NCI-H2081 treated with DMSO at 0.1 percent for 48 hours (cell line): ENCODE measurements around the gene PTPRR.
A peak's percentile ranks its signal among the peaks of the same experiment; 100 is the strongest.

Source experiments
- DNase-seq: peaks from one replicate; lab custom pipeline; 2025; lab: John Stamatoyannopoulos, UW

PTPRR gene

GRCh38 chr12:70695361-70696023 is 225.0 kb downstream of the PTPRR start:
- DNase-seq: no peak

- DNase-seq: no peak
These were observed 227.8 kb downstream of the PTPRR start for GRCh38 chr12:70692681-70693288.

GRCh38 chr12:70691018-70691672 is 229.4 kb downstream of the PTPRR start:
- DNase-seq: no peak

GRCh38 chr12:70686907-70687306 is 233.6 kb downstream of the PTPRR start:
- DNase-seq: no peak

GRCh38 chr12:70686299-70686698 is 234.2 kb downstream of the PTPRR start:
- DNase-seq: no peak

- no peak for DNase-seq
These were observed 236.6 kb downstream of the PTPRR start for GRCh38 chr12:70683976-70684375.

- no peak for DNase-seq
These were observed 248.8 kb downstream of the PTPRR start for GRCh38 chr12:70671698-70672097.

- DNase-seq: no peak
These were observed 249.6 kb downstream of the PTPRR start for GRCh38 chr12:70670948-70671347.

GRCh38 chr12:70667253-70667652 is 253.3 kb downstream of the PTPRR start:
- no peak for DNase-seq

- DNase-seq: no peak
These were observed 254.2 kb downstream of the PTPRR start for GRCh38 chr12:70666364-70666763.

- peak; percentile 85 for DNase-seq
These were observed 256.1 kb downstream of the PTPRR start for GRCh38 chr12:70664465-70664881.

- no peak for DNase-seq
These were observed 256.7 kb downstream of the PTPRR start for GRCh38 chr12:70663838-70664237.

GRCh38 chr12:70661466-70662161 is 258.9 kb downstream of the PTPRR start:
- DNase-seq: no peak

- no peak for DNase-seq
These were observed 259.8 kb downstream of the PTPRR start for GRCh38 chr12:70660620-70661219.

GRCh38 chr12:70660002-70660604 is 260.4 kb downstream of the PTPRR start:
- no peak for DNase-seq

- DNase-seq: no peak
These were observed 261.4 kb downstream of the PTPRR start for GRCh38 chr12:70659077-70659606.

GRCh38 chr12:70657616-70658286 is 262.8 kb downstream of the PTPRR start:
- DNase-seq: no peak

GRCh38 chr12:70652451-70652850 is 268.1 kb downstream of the PTPRR start:
- DNase-seq: no peak

GRCh38 chr12:70648831-70649230 is 271.7 kb downstream of the PTPRR start:
- no peak for DNase-seq

- DNase-seq: no peak
These were observed 272.3 kb downstream of the PTPRR start for GRCh38 chr12:70648191-70648590.

- no peak for DNase-seq
These were observed 273.7 kb downstream of the PTPRR start for GRCh38 chr12:70646850-70647249.
